ENCODE results near the gene MTA3. TPM values are rescaled to one million over a fixed set of nuclear protein-coding genes. Genes with fewer than 3 reads are reported as not detected.

Gene MTA3
- total and polyA plus RNA-seq, 9 of the 15 experiments (the other 6 are each of a cell fraction or from before 2014, with no cell fraction given): 12.4 to 39.6 (median 23.5) TPM

DNA sequence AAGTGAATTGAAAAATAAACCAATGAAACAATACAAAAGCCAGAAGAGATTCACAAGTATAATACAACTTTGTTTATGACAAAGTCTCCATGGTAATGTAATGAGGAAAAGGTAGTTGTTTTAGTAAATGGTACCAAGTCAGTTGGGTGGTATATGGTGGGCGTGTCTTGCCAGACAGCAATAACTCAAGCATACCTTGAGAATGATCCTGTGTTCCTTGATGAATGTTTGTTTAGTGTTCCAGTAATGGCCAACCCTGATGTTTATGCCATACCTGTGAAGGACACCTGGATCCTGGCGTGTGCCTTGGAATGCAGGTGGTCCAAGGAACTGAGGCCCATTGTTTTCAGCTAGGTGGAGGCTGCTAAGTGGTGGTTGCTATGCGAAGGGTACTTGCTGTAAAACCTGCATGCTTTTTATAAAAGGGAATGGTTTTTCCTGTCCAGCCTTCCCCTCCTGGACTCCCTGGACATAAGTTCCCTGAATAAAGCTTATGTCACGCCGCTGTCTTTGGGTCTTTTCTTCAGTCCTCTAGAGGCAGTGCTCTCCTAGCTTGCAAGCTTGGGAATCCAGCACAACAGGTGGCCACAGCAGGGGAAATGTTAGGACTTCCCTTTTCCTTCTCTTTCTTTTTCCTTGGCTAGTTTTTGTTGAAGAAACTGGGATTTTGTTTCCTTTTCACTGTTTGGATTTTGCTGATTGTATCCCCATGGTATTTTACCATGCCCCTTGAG is 54.7 kb downstream of the MTA3 start:
- WGBS (ENCODE audit: insufficient coverage, low coverage, missing lambda C conversion rate): 51% methylated on average over 5 of the region's 5 CpGs
- Histone ChIP-seq H2AFZ (ENCODE audit: low read depth, low read length) (no peak overlapping the region), H3K9me1 (ENCODE audit: control insufficient read depth, insufficient read depth, low read length) (no peaks in the 10 kb centered on the region), H3K4me1 (replicated peaks in 1 of 2; ENCODE audit: control insufficient read depth in 2 of 2, insufficient read depth in 2 of 2, low read length in 2 of 2) (no peaks in the 10 kb centered on the region), H4K20me1 (replicated peaks; ENCODE audit: control insufficient read depth, insufficient read depth, low read length) (no peaks in the 10 kb centered on the region), H3K4me3 (no peak overlapping the region), H3K4me2 (ENCODE audit: insufficient read depth, low read length) (no peak overlapping the region), H3K27ac (ENCODE audit: extremely low read depth, low read depth, low read length) (no peak overlapping the region), H3K27me3 (ENCODE audit: control insufficient read depth in 2 of 2, insufficient read depth in 2 of 2, low read length in 2 of 2) (no peaks in the 10 kb centered on the region), H3K36me3 (ENCODE audit: control insufficient read depth, insufficient read depth, low read length) (0 out of 3 replicates have a peak, but pooled peaks cover 3% of the 10 kb centered on the region), H3K9ac (ENCODE audit: insufficient read depth in 1 of 2, low read depth in 2 of 2, low read length in 2 of 2) (no peak overlapping the region), H3K79me2 (ENCODE audit: control insufficient read depth, insufficient read depth, low read length) (no peaks in the 10 kb centered on the region), H3K9me3 (replicated peaks; ENCODE audit: control insufficient read depth, insufficient read depth, low read depth, low read length) (no peaks in the 10 kb centered on the region)
- TF ChIP-seq, protein P1, sequence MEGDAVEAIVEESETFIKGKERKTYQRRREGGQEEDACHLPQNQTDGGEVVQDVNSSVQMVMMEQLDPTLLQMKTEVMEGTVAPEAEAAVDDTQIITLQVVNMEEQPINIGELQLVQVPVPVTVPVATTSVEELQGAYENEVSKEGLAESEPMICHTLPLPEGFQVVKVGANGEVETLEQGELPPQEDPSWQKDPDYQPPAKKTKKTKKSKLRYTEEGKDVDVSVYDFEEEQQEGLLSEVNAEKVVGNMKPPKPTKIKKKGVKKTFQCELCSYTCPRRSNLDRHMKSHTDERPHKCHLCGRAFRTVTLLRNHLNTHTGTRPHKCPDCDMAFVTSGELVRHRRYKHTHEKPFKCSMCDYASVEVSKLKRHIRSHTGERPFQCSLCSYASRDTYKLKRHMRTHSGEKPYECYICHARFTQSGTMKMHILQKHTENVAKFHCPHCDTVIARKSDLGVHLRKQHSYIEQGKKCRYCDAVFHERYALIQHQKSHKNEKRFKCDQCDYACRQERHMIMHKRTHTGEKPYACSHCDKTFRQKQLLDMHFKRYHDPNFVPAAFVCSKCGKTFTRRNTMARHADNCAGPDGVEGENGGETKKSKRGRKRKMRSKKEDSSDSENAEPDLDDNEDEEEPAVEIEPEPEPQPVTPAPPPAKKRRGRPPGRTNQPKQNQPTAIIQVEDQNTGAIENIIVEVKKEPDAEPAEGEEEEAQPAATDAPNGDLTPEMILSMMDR (IDR thresholded peaks at IDR 0.05 in 2 of 3, conservative IDR thresholded peaks at IDR 0.05 in 1 of 3; ENCODE audit: insufficient read depth in 2 of 3, low read depth in 1 of 3, low read length in 3 of 3): peak in 2 of 3 experiments; percentile 14 to 15; a peak in 1 of 6 replicates
- no peak for TF ChIP-seq MEIS2 (IDR thresholded peaks at IDR 0.05; ENCODE audit: partially characterized antibody)
- FAIRE-seq: no peak
- DNase-seq (ENCODE audit: extremely low read depth in 1 of 4, low spot score in 3 of 4): no peak
- in situ Hi-C loops (cut with MboI): no loop called here
- no TSS peak for BruUV-seq (replicated peaks)
- CTCF ChIA-PET (ENCODE audit: low intra/inter-chr PET ratio): no interaction called here
- intact Hi-C loops (cut with micrococcal nuclease): no loop called here
- POLR2A ChIA-PET: no interaction called here
- ATAC-seq: no peak

DNA sequence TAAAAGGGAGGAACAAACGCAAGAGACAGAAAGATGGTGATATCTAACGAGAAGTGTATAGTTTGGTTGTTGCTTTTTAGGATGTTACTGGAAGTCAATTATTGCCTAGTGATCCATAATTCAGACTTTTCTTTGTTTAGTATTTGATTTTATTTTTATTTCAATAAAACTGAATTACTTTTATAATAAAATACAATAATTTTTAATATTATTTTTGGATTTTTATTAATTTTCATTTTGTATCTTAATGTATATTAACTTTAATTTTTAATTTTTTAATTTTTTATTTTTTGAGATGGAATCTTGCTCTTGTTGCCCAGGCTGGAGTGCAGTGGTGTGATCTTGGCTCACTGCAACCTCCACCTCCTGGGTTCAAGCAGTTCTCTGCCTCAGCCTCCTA is 55.6 kb downstream of the MTA3 start:
- Histone ChIP-seq H3K9ac (ENCODE audit: insufficient read depth in 1 of 2, low read depth in 2 of 2, low read length in 2 of 2) (no peak overlapping the region), H3K4me1 (replicated peaks in 1 of 2; ENCODE audit: control insufficient read depth in 2 of 2, insufficient read depth in 2 of 2, low read length in 2 of 2) (no peaks in the 10 kb centered on the region), H3K4me3 (no peak overlapping the region), H3K9me1 (ENCODE audit: control insufficient read depth, insufficient read depth, low read length) (no peaks in the 10 kb centered on the region), H3K36me3 (ENCODE audit: control insufficient read depth, insufficient read depth, low read length) (0 out of 3 replicates have a peak, but pooled peaks cover 3% of the 10 kb centered on the region), H3K4me2 (ENCODE audit: insufficient read depth, low read length) (no peak overlapping the region), H3K27me3 (ENCODE audit: control insufficient read depth in 2 of 2, insufficient read depth in 2 of 2, low read length in 2 of 2) (no peaks in the 10 kb centered on the region), H3K27ac (ENCODE audit: extremely low read depth, low read depth, low read length) (no peak overlapping the region), H3K79me2 (ENCODE audit: control insufficient read depth, insufficient read depth, low read length) (no peaks in the 10 kb centered on the region), H2AFZ (ENCODE audit: low read depth, low read length) (no peak overlapping the region), H3K9me3 (replicated peaks; ENCODE audit: control insufficient read depth, insufficient read depth, low read depth, low read length) (no peaks in the 10 kb centered on the region), H4K20me1 (replicated peaks; ENCODE audit: control insufficient read depth, insufficient read depth, low read length) (no peaks in the 10 kb centered on the region)
- intact Hi-C loops (cut with micrococcal nuclease) (no loop called here), in situ Hi-C loops (cut with MboI) (no loop called here)
- DNase-seq (ENCODE audit: extremely low read depth in 1 of 4, low spot score in 3 of 4) (no peak), FAIRE-seq (no peak), ATAC-seq (no peak)
- no TSS peak for BruUV-seq (replicated peaks)
- WGBS (ENCODE audit: insufficient coverage, low coverage, missing lambda C conversion rate): 77% methylated on average over 2 of the region's 2 CpGs
- ChIA-PET CTCF (ENCODE audit: low intra/inter-chr PET ratio) (no interaction called here), POLR2A (interaction anchor here (0.7 kb wide), 1 partner anchor 66 kb away, joined by 3 read pairs; no protein-coding TSS in a partner anchor)
- TF ChIP-seq, protein P2, sequence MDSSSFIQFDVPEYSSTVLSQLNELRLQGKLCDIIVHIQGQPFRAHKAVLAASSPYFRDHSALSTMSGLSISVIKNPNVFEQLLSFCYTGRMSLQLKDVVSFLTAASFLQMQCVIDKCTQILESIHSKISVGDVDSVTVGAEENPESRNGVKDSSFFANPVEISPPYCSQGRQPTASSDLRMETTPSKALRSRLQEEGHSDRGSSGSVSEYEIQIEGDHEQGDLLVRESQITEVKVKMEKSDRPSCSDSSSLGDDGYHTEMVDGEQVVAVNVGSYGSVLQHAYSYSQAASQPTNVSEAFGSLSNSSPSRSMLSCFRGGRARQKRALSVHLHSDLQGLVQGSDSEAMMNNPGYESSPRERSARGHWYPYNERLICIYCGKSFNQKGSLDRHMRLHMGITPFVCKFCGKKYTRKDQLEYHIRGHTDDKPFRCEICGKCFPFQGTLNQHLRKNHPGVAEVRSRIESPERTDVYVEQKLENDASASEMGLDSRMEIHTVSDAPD (CRISPR knock-in tag; IDR thresholded peaks at IDR 0.05): no peak

All from K562 (cell line).